ENCODE data around the gene RAB4B. TPM values are rescaled to one million over a fixed set of nuclear protein-coding genes. Genes with fewer than 3 reads are reported as not detected.

RAB4B gene
- total and polyA plus RNA-seq, 2 of the 13 experiments (the other 11 are each of a cell fraction or from before 2014, with no cell fraction given), result 3.3 to 5.4 TPM

DNA sequence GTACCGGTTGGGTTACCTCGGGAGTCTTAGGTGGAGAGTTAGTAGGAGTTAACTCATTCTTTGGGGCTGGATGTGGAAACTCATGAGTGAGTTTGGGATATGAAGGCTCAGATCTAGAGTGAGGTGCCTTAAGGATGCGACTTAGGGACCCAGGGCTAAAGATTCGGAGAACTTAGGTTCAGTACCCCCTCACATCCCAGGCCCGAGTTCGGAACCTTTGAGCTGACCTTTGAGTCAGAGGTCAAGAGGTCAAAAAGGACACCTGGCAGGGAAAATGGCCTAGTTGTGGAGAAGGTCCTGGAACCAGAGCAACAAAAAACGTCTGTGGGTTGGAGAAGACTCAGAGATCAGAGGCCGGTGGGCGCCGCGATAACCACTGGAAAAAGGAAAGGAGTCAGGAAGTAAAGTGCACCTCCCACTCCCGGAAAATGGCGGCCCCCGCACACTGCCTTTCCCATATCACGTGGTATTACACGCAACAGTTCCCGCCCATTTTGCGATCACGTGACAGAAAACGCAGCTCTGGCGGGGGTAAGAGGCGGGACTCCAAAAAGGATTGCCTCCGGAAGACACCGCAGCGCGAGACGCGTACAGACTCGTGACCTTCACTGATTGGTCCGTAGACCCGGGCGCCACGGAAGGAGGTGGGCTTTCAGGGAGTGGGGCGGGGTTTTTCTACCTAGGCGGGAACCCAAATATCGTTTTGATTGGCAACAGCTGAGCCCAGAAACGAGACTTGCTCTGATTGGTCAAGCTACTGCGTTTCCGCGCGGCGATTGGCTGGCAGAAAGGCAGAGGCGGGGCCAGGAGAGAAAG, 27.8 kb upstream of the RAB4B start, which contains the start of gene ACTMAP (continued):
- TF ChIP-seq ELF1 (CRISPR knock-in tag; IDR thresholded peaks at IDR 0.05), result peak; percentile 90
- TF ChIP-seq HCFC1 (IDR thresholded peaks at IDR 0.05; ENCODE audit: low read depth, low read length), result peak; percentile 50; the same call in 1 of the 2 replicates
- TF ChIP-seq NR2F6 (IDR thresholded peaks at IDR 0.05), result peak; percentile 98
- peak; percentile 96 for TF ChIP-seq NR2F6 (CRISPR knock-in tag; IDR thresholded peaks at IDR 0.05)
- TF ChIP-seq GTF2F1 (IDR thresholded peaks at IDR 0.05; ENCODE audit: low read length), result peak; percentile 97; the same call in 1 of the 2 replicates
- peak; percentile 95 for TF ChIP-seq SP4 (CRISPR knock-in tag; IDR thresholded peaks at IDR 0.05)
- TF ChIP-seq ZNF724P (CRISPR knock-in tag; IDR thresholded peaks at IDR 0.05; ENCODE audit: borderline replicate concordance), result peak; percentile 55; the same call in 1 of the 2 replicates
- no peak for TF ChIP-seq ZNF484 (CRISPR knock-in tag; IDR thresholded peaks at IDR 0.05; ENCODE audit: borderline replicate concordance, low read depth)
- TF ChIP-seq, protein P1, sequence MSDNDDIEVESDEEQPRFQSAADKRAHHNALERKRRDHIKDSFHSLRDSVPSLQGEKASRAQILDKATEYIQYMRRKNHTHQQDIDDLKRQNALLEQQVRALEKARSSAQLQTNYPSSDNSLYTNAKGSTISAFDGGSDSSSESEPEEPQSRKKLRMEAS (IDR thresholded peaks at IDR 0.05), result peak; percentile 91
- TF ChIP-seq, protein P2, sequence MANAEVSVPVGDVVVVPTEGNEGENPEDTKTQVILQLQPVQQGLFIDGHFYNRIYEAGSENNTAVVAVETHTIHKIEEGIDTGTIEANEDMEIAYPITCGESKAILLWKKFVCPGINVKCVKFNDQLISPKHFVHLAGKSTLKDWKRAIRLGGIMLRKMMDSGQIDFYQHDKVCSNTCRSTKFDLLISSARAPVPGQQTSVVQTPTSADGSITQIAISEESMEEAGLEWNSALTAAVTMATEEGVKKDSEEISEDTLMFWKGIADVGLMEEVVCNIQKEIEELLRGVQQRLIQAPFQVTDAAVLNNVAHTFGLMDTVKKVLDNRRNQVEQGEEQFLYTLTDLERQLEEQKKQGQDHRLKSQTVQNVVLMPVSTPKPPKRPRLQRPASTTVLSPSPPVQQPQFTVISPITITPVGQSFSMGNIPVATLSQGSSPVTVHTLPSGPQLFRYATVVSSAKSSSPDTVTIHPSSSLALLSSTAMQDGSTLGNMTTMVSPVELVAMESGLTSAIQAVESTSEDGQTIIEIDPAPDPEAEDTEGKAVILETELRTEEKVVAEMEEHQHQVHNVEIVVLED (CRISPR knock-in tag; IDR thresholded peaks at IDR 0.05; ENCODE audit: borderline replicate concordance), result peak; percentile 85
- peak; percentile 44; the same call in 1 of the 2 replicates for TF ChIP-seq SALL1 (CRISPR knock-in tag; IDR thresholded peaks at IDR 0.05)
- peak; percentile 62 for TF ChIP-seq ZFX (CRISPR knock-in tag; IDR thresholded peaks at IDR 0.05; ENCODE audit: low read depth)
- peak; percentile 50; the same call in 1 of the 2 replicates for TF ChIP-seq IRF2 (CRISPR knock-in tag; IDR thresholded peaks at IDR 0.05)
- peak; percentile 72; the same call in 1 of the 2 replicates for TF ChIP-seq ZNF34 (CRISPR knock-in tag; IDR thresholded peaks at IDR 0.05; ENCODE audit: borderline replicate concordance)
- TF ChIP-seq HOXA3 (CRISPR knock-in tag; IDR thresholded peaks at IDR 0.05), result peak; percentile 95
- TF ChIP-seq KLF9 (CRISPR knock-in tag; IDR thresholded peaks at IDR 0.05; ENCODE audit: low read depth), result 0 out of 2 replicates have a peak, but pooled peaks have one; percentile 40
- peak; percentile 93 for TF ChIP-seq ESRRA (CRISPR knock-in tag; IDR thresholded peaks at IDR 0.05; ENCODE audit: low read depth)
- peak; percentile 11; the same call in 1 of the 2 replicates for TF ChIP-seq RAD21 (CRISPR knock-in tag; IDR thresholded peaks at IDR 0.05)
- TF ChIP-seq GABPB1 (CRISPR knock-in tag; IDR thresholded peaks at IDR 0.05), result peak; percentile 87
- TF ChIP-seq ZNF350 (CRISPR knock-in tag; IDR thresholded peaks at IDR 0.05; ENCODE audit: borderline replicate concordance, low read depth), result no peak
- TF ChIP-seq GATAD2A (CRISPR knock-in tag; IDR thresholded peaks at IDR 0.05), result peak; percentile 10; the same call in 1 of the 2 replicates
- peak; percentile 21; the same call in 1 of the 2 replicates for TF ChIP-seq SMAD3 (CRISPR knock-in tag; IDR thresholded peaks at IDR 0.05)
- TF ChIP-seq SNAPC4 (CRISPR knock-in tag; IDR thresholded peaks at IDR 0.05), result no peak
- TF ChIP-seq, protein P3, sequence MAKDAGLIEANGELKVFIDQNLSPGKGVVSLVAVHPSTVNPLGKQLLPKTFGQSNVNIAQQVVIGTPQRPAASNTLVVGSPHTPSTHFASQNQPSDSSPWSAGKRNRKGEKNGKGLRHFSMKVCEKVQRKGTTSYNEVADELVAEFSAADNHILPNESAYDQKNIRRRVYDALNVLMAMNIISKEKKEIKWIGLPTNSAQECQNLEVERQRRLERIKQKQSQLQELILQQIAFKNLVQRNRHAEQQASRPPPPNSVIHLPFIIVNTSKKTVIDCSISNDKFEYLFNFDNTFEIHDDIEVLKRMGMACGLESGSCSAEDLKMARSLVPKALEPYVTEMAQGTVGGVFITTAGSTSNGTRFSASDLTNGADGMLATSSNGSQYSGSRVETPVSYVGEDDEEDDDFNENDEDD (CRISPR knock-in tag; IDR thresholded peaks at IDR 0.05; ENCODE audit: borderline replicate concordance), result peak; percentile 96
